GM19240 (cell line): ENCODE results near the gene NYAP2.

Experiments used
- DNase-seq: peaks from one replicate; pipeline ENCODE4 v3.0.0; 2011; ENCODE audit warnings: low spot score; ENCODE audit not compliant: insufficient read length

NYAP2 gene

GRCh38 chr2:225558399-225559071, 159.0 kb downstream of the NYAP2 start:
- DNase-seq, result no peak

GRCh38 chr2:225559072-225559415, 159.5 kb downstream of the NYAP2 start:
- no peak for DNase-seq

GRCh38 chr2:225566798-225567197, 167.3 kb downstream of the NYAP2 start:
- DNase-seq, result no peak

- no peak for DNase-seq
These were observed 170.5 kb downstream of the NYAP2 start for GRCh38 chr2:225569995-225570394.

GRCh38 chr2:225573603-225574002, 174.1 kb downstream of the NYAP2 start:
- DNase-seq, result no peak

GRCh38 chr2:225574582-225575138, 175.2 kb downstream of the NYAP2 start:
- no peak for DNase-seq

- DNase-seq, result no peak
These were observed 181.6 kb downstream of the NYAP2 start for GRCh38 chr2:225581135-225581534.

GRCh38 chr2:225581906-225582305, 182.4 kb downstream of the NYAP2 start:
- DNase-seq, result no peak

- DNase-seq, result no peak
These were observed 183.0 kb downstream of the NYAP2 start for GRCh38 chr2:225582355-225583116.

GRCh38 chr2:225584796-225585195, 185.3 kb downstream of the NYAP2 start:
- DNase-seq, result no peak

- DNase-seq, result no peak
These were observed 191.4 kb downstream of the NYAP2 start for GRCh38 chr2:225590932-225591331.

GRCh38 chr2:225597911-225598310, 198.4 kb downstream of the NYAP2 start:
- DNase-seq, result no peak

- no peak for DNase-seq
These were observed 198.9 kb downstream of the NYAP2 start for GRCh38 chr2:225598426-225598825.

- no peak for DNase-seq
These were observed 199.4 kb downstream of the NYAP2 start for GRCh38 chr2:225598897-225599296.

- DNase-seq, result no peak
These were observed 200.3 kb downstream of the NYAP2 start for GRCh38 chr2:225599856-225600255.

GRCh38 chr2:225600444-225600843, 200.9 kb downstream of the NYAP2 start:
- DNase-seq, result no peak

GRCh38 chr2:225600865-225601264, 201.4 kb downstream of the NYAP2 start:
- no peak for DNase-seq

- no peak for DNase-seq
These were observed 202.7 kb downstream of the NYAP2 start for GRCh38 chr2:225602205-225602604.

- DNase-seq, result no peak
These were observed 208.6 kb downstream of the NYAP2 start for GRCh38 chr2:225608136-225608535.

GRCh38 chr2:225612636-225613035, 213.1 kb downstream of the NYAP2 start:
- DNase-seq, result no peak

GRCh38 chr2:225614915-225615314, 215.4 kb downstream of the NYAP2 start:
- no peak for DNase-seq

GRCh38 chr2:225615514-225615913, 216.0 kb downstream of the NYAP2 start:
- no peak for DNase-seq

GRCh38 chr2:225616372-225616771, 216.9 kb downstream of the NYAP2 start:
- no peak for DNase-seq
